Smooth muscle cell (in vitro differentiated cells): ENCODE results near the gene FLAD1. TPM values are rescaled to one million over a fixed set of nuclear protein-coding genes. Genes with fewer than 3 reads are reported as not detected.

ENCODE experiments used
- DNase-seq: peaks from one replicate; lab custom pipeline; 2025; ENCODE audit not compliant: unreplicated experiment; lab: John Stamatoyannopoulos, UW
- H2AFZ ChIP-seq: fragments of 200-600 bp; sonication (generic); 2 replicates; pipeline ENCODE4 v1.6.0; 2016; ENCODE audit warnings: antibody characterized with exemption, low read depth, mild to moderate bottlenecking
- H3F3A ChIP-seq: fragments of 200-600 bp; sonication (generic); 2 replicates; pipeline ENCODE4 v1.6.0; 2017; ENCODE audit warnings: antibody characterized with exemption, low read depth
- H3K27ac ChIP-seq: fragments of 200-600 bp; sonication (generic); 2 replicates; pipeline ENCODE4 v1.5.1; 2016; ENCODE audit warnings: low read depth, mild to moderate bottlenecking
- H3K27me3 ChIP-seq: fragments of 200-600 bp; sonication (generic); 2 replicates; pipeline ENCODE4 v1.6.1; 2016; ENCODE audit warnings: low read depth, mild to moderate bottlenecking
- H3K36me3 ChIP-seq: fragments of 200-600 bp; sonication (generic); 2 replicates; pipeline ENCODE4 v1.5.1; 2016; ENCODE audit warnings: low read depth
- H3K4me1 ChIP-seq: fragments of 200-600 bp; sonication (generic); 2 replicates; pipeline ENCODE4 v1.5.1; 2016; ENCODE audit warnings: low read depth
- H3K4me2 ChIP-seq: fragments of 200-600 bp; sonication (generic); 2 replicates; pipeline ENCODE4 v1.6.0; 2016; ENCODE audit warnings: mild to moderate bottlenecking
- H3K4me3 ChIP-seq: fragments of 200-600 bp; sonication (generic); 2 replicates; pipeline ENCODE4 v1.5.1; 2016; ENCODE audit warnings: mild to moderate bottlenecking
- H3K79me2 ChIP-seq: fragments of 200-600 bp; sonication (generic); 2 replicates; pipeline ENCODE4 v1.6.0; 2016; ENCODE audit warnings: low read depth, mild to moderate bottlenecking
- H3K9ac ChIP-seq: fragments of 200-600 bp; sonication (generic); 2 replicates; pipeline ENCODE4 v1.6.0; 2016; ENCODE audit warnings: low read depth
- H3K9me3 ChIP-seq: fragments of 200-600 bp; sonication (generic); replicated peaks from 2 replicates; pipeline ENCODE4 v1.5.1; 2016; ENCODE audit warnings: low read depth
- H4K20me1 ChIP-seq: fragments of 200-600 bp; sonication (generic); 2 replicates; pipeline ENCODE4 v1.6.0; 2016; ENCODE audit warnings: low read depth
- WGBS: methylation state at CpG from one replicate; pipeline ENCODE4 v1.1.7; 2016; ENCODE audit warnings: low lambda C conversion rate; 5-methylcytosine and 5-hydroxymethylcytosine counted together
- polyA plus RNA-seq: library from polyadenylated mRNA; unstranded; fragments of >200 nt; fragmentation: Nextera tagmentation; extraction: Ambion mirVana; gene quantifications from 2 replicates; pipeline ENCODE4 v1.2.1, GENCODE V29; 2016
- total RNA-seq: library from RNA; depleted of rRNA; stranded (reverse); fragments of >200 nt; gene quantifications from 2 replicates; pipeline ENCODE4 v1.2.3, GENCODE V29; 2014
- TF ChIP-seq, protein P1 (sequence below): fragments of 200-600 bp; sonication (generic); IDR thresholded peaks from 2 replicates; pipeline ENCODE4 v1.5.1; 2017; ENCODE audit warnings: borderline replicate concordance, mild to moderate bottlenecking, antibody characterized with exemption; ENCODE audit not compliant: insufficient read depth, poor library complexity, severe bottlenecking

FLAD1 gene
- total and polyA plus RNA-seq, 2 experiments from 2014 or later: 31.1 to 51.4 TPM

- Histone ChIP-seq H3K27ac (no peak overlapping the region), H3K4me3 (no peak overlapping the region), H3K4me2 (no peak overlapping the region), H3K9me3 (no peaks in the 10 kb centered on the region), H3K79me2 (no peaks in the 10 kb centered on the region), H3F3A (no peaks in the 10 kb centered on the region), H2AFZ (no peak overlapping the region), H4K20me1 (no peaks in the 10 kb centered on the region), H3K27me3 (no peaks in the 10 kb centered on the region), H3K36me3 (no peaks in the 10 kb centered on the region), H3K4me1 (no peaks in the 10 kb centered on the region), H3K9ac (no peak overlapping the region)
- TF ChIP-seq, protein P1, sequence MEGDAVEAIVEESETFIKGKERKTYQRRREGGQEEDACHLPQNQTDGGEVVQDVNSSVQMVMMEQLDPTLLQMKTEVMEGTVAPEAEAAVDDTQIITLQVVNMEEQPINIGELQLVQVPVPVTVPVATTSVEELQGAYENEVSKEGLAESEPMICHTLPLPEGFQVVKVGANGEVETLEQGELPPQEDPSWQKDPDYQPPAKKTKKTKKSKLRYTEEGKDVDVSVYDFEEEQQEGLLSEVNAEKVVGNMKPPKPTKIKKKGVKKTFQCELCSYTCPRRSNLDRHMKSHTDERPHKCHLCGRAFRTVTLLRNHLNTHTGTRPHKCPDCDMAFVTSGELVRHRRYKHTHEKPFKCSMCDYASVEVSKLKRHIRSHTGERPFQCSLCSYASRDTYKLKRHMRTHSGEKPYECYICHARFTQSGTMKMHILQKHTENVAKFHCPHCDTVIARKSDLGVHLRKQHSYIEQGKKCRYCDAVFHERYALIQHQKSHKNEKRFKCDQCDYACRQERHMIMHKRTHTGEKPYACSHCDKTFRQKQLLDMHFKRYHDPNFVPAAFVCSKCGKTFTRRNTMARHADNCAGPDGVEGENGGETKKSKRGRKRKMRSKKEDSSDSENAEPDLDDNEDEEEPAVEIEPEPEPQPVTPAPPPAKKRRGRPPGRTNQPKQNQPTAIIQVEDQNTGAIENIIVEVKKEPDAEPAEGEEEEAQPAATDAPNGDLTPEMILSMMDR: no peak
- DNase-seq: no peak
- WGBS: 92% methylated on average over 20 of the region's 20 CpGs
Measured at GRCh38 chr1:155034318-155035208, 51.4 kb downstream of the FLAD1 start.

DNA sequence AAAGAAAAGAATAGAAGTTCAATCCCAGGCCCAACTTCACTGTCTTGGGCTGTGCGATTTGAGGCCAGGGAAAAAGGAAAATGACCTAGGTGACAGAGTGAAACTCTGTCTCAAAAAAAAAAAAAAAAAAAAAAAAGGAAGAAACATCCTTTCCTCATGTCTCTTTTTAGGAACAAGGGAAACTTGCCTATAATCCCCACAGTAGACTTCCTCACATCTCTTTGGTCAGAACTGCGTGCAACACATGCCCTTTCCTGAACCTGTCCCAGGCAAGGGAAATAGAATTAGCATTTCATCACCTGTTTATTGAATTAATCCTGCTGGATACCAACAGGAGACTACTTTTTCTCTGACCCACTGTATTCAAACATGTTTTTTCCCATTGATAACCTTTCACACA is 52.8 kb downstream of the FLAD1 start:
- no peak for DNase-seq
- Histone ChIP-seq H3K4me2 (no peak overlapping the region), H3K9me3 (no peaks in the 10 kb centered on the region), H3K4me3 (no peak overlapping the region), H2AFZ (no peak overlapping the region), H3K4me1 (no peaks in the 10 kb centered on the region), H3K27me3 (no peaks in the 10 kb centered on the region), H3K36me3 (no peaks in the 10 kb centered on the region), H3K79me2 (no peaks in the 10 kb centered on the region), H3F3A (no peaks in the 10 kb centered on the region), H3K9ac (no peak overlapping the region), H3K27ac (no peak overlapping the region), H4K20me1 (no peaks in the 10 kb centered on the region)
- TF ChIP-seq, protein P1: no peak
- 98% methylated on average over 2 of the region's 2 CpGs for WGBS

DNA sequence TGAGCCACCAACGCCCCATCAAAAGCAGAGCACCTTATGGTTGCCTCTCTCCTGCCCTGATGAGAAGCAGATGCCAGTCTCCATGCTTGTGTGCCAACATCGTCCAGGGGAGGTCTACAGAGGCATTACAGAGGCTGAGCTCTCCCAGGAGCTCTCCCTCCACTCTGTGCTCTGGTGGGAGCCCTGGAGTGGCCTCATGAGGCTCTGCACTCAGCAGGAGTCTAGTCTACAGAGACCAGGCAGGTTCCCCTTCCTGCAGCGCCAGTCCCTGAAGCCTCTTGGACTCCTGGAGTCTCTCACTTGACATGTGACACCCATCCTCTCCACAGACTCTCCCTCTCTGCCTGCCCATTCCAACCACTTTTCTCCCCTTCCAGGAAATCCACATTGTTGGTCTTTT is 53.9 kb downstream of the FLAD1 start:
- no peaks in the 10 kb centered on the region for H3K79me2 ChIP-seq
- TF ChIP-seq, protein P1: no peak
- no peak overlapping the region for H3K4me2 ChIP-seq
- WGBS: 84% methylated on average over 3 of the region's 3 CpGs
- no peak overlapping the region for H3K27ac ChIP-seq
- no peak overlapping the region for H3K9ac ChIP-seq
- H3K27me3 ChIP-seq: no peaks in the 10 kb centered on the region
- H3K4me1 ChIP-seq: no peaks in the 10 kb centered on the region
- no peaks in the 10 kb centered on the region for H4K20me1 ChIP-seq
- H3F3A ChIP-seq: no peaks in the 10 kb centered on the region
- no peaks in the 10 kb centered on the region for H3K36me3 ChIP-seq
- no peaks in the 10 kb centered on the region for H3K9me3 ChIP-seq
- DNase-seq: no peak
- no peak overlapping the region for H2AFZ ChIP-seq
- H3K4me3 ChIP-seq: no peak overlapping the region

DNA sequence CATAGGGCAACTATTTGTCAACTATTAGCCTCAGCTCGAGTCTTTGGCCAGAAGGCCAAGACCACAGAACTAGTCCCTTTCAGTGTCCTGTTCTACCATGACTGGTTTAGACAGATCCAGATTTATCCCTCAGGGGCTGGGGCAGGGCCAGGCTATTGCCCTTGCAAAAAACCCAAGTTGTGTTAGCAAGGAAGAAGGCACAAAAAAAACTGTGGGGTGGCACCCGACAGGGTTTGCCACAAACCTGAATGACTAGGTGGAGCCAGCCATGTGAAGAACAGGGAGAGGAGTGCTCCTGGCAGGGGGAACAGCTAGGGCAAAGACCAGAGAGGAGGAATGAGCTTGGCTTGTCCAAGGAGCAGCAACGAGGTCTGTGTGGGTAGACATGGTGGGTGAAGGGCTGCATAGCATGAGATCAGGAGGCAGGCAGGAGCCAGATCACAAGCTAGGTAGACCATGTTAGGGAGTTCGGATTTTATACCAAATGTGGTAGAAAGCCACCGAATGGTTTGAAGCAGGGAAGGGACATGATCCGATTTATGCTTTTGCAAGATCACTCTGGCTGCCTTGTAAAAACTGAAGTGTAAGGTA is 54.8 kb downstream of the FLAD1 start:
- no peaks in the 10 kb centered on the region for H3K36me3 ChIP-seq
- H2AFZ ChIP-seq: no peak overlapping the region
- no peaks in the 10 kb centered on the region for H3K79me2 ChIP-seq
- WGBS: 88% methylated on average over 6 of the region's 6 CpGs
- H3K9me3 ChIP-seq: no peaks in the 10 kb centered on the region
- H3K27ac ChIP-seq: no peak overlapping the region
- H3K4me1 ChIP-seq: no peaks in the 10 kb centered on the region
- no peak overlapping the region for H3K4me3 ChIP-seq
- H3F3A ChIP-seq: no peaks in the 10 kb centered on the region
- TF ChIP-seq, protein P1: no peak
- DNase-seq: no peak
- no peak overlapping the region for H3K9ac ChIP-seq
- H3K4me2 ChIP-seq: no peak overlapping the region
- H3K27me3 ChIP-seq: no peaks in the 10 kb centered on the region
- no peaks in the 10 kb centered on the region for H4K20me1 ChIP-seq
